ENCODE results near the gene GABRB2. TPM values are rescaled to one million over a fixed set of nuclear protein-coding genes. Genes with fewer than 3 reads are reported as not detected.

Gene GABRB2
- total and polyA plus RNA-seq, 2 experiments from 2014 or later, result not detected

- Histone ChIP-seq H3K4me2 (ENCODE audit: unreplicated experiment) (no peak overlapping the region), H3K36me3 (ENCODE audit: low read depth) (no peaks in the 10 kb centered on the region), H3K4me3 (no peak overlapping the region), H3K9me3 (ENCODE audit: low read depth) (no peaks in the 10 kb centered on the region), H4K20me1 (ENCODE audit: insufficient read depth) (no peaks in the 10 kb centered on the region), H3K9me2 (ENCODE audit: insufficient read depth) (no peaks in the 10 kb centered on the region), H3K9ac (no peak overlapping the region), H3K79me2 (ENCODE audit: insufficient read depth) (no peaks in the 10 kb centered on the region), H3K4me1 (ENCODE audit: insufficient read depth) (no peaks in the 10 kb centered on the region), H2AFZ (no peak overlapping the region), H3K27me3 (replicated peaks; ENCODE audit: insufficient read depth) (no peaks in the 10 kb centered on the region), H3K27ac (no peak overlapping the region), H3F3A (ENCODE audit: insufficient read depth) (no peaks in the 10 kb centered on the region)
- DNase-seq, result no peak
- WGBS, 2 experiments (ENCODE audit: low coverage in 1 of 2, low lambda C conversion rate in 2 of 2, missing lambda C conversion rate in 2 of 2), result 37 to 40% methylated on average over 4 of the region's 4 CpGs
- in situ Hi-C loops (cut with MboI), result no loop called here
- TF ChIP-seq EZH2 (IDR thresholded peaks at IDR 0.05; ENCODE audit: insufficient read depth, poor library complexity, severe bottlenecking), result no peak
- TF ChIP-seq EZH2phosphoT487 (IDR thresholded peaks at IDR 0.05; ENCODE audit: insufficient read depth, low read depth), result no peak
Observed at GRCh38 chr5:161397448-161397847, 149.1 kb downstream of the GABRB2 start.

GRCh38 chr5:161396171-161396570 is 150.4 kb downstream of the GABRB2 start:
- no peak overlapping the region for H3K9ac ChIP-seq
- no peaks in the 10 kb centered on the region for H3K4me1 ChIP-seq (ENCODE audit: insufficient read depth)
- no peak overlapping the region for H2AFZ ChIP-seq
- H4K20me1 ChIP-seq (ENCODE audit: insufficient read depth), result no peaks in the 10 kb centered on the region
- no peaks in the 10 kb centered on the region for H3K9me2 ChIP-seq (ENCODE audit: insufficient read depth)
- H3K79me2 ChIP-seq (ENCODE audit: insufficient read depth), result no peaks in the 10 kb centered on the region
- TF ChIP-seq EZH2 (IDR thresholded peaks at IDR 0.05; ENCODE audit: insufficient read depth, poor library complexity, severe bottlenecking) (no peak), EZH2phosphoT487 (IDR thresholded peaks at IDR 0.05; ENCODE audit: insufficient read depth, low read depth) (no peak)
- no peaks in the 10 kb centered on the region for H3K9me3 ChIP-seq (ENCODE audit: low read depth)
- H3K27ac ChIP-seq, result no peak overlapping the region
- in situ Hi-C loops (cut with MboI), result no loop called here
- H3K27me3 ChIP-seq (replicated peaks; ENCODE audit: insufficient read depth), result no peaks in the 10 kb centered on the region
- no peak overlapping the region for H3K4me3 ChIP-seq
- H3F3A ChIP-seq (ENCODE audit: insufficient read depth), result no peaks in the 10 kb centered on the region
- no peak for DNase-seq
- H3K4me2 ChIP-seq (ENCODE audit: unreplicated experiment), result no peak overlapping the region
- no peaks in the 10 kb centered on the region for H3K36me3 ChIP-seq (ENCODE audit: low read depth)
- WGBS, 2 experiments (ENCODE audit: low coverage in 1 of 2, low lambda C conversion rate in 2 of 2, missing lambda C conversion rate in 2 of 2), result 0 to 2% methylated on average over 3 of the region's 3 CpGs

- Histone ChIP-seq H3K4me3 (no peak overlapping the region), H3K36me3 (ENCODE audit: low read depth) (no peaks in the 10 kb centered on the region), H3K9ac (no peak overlapping the region), H3K9me3 (ENCODE audit: low read depth) (no peaks in the 10 kb centered on the region), H3K27ac (no peak overlapping the region), H2AFZ (no peak overlapping the region), H3K9me2 (ENCODE audit: insufficient read depth) (no peaks in the 10 kb centered on the region), H3K4me1 (ENCODE audit: insufficient read depth) (no peaks in the 10 kb centered on the region), H3F3A (ENCODE audit: insufficient read depth) (no peaks in the 10 kb centered on the region), H4K20me1 (ENCODE audit: insufficient read depth) (no peaks in the 10 kb centered on the region), H3K79me2 (ENCODE audit: insufficient read depth) (no peaks in the 10 kb centered on the region), H3K4me2 (ENCODE audit: unreplicated experiment) (no peak overlapping the region), H3K27me3 (replicated peaks; ENCODE audit: insufficient read depth) (no peaks in the 10 kb centered on the region)
- in situ Hi-C loops (cut with MboI), result no loop called here
- 10 to 17% methylated on average over 1 of the region's 1 CpG for WGBS, 2 experiments (ENCODE audit: low coverage in 1 of 2, low lambda C conversion rate in 2 of 2, missing lambda C conversion rate in 2 of 2)
- no peak for TF ChIP-seq EZH2phosphoT487 (IDR thresholded peaks at IDR 0.05; ENCODE audit: insufficient read depth, low read depth)
- TF ChIP-seq EZH2 (IDR thresholded peaks at IDR 0.05; ENCODE audit: insufficient read depth, poor library complexity, severe bottlenecking), result no peak
- no peak for DNase-seq
Observed at GRCh38 chr5:161391724-161392123, 154.8 kb downstream of the GABRB2 start.

- Histone ChIP-seq H3K27me3 (replicated peaks; ENCODE audit: insufficient read depth) (no peaks in the 10 kb centered on the region), H3K4me2 (ENCODE audit: unreplicated experiment) (no peak overlapping the region), H3F3A (ENCODE audit: insufficient read depth) (no peaks in the 10 kb centered on the region), H3K27ac (no peak overlapping the region), H3K36me3 (ENCODE audit: low read depth) (no peaks in the 10 kb centered on the region), H3K9me2 (ENCODE audit: insufficient read depth) (no peaks in the 10 kb centered on the region), H4K20me1 (ENCODE audit: insufficient read depth) (no peaks in the 10 kb centered on the region), H3K9me3 (ENCODE audit: low read depth) (no peaks in the 10 kb centered on the region), H3K4me3 (no peak overlapping the region), H2AFZ (no peak overlapping the region), H3K79me2 (ENCODE audit: insufficient read depth) (no peaks in the 10 kb centered on the region), H3K4me1 (ENCODE audit: insufficient read depth) (no peaks in the 10 kb centered on the region), H3K9ac (no peak overlapping the region)
- DNase-seq, result no peak
- TF ChIP-seq EZH2 (IDR thresholded peaks at IDR 0.05; ENCODE audit: insufficient read depth, poor library complexity, severe bottlenecking), result no peak
- no peak for TF ChIP-seq EZH2phosphoT487 (IDR thresholded peaks at IDR 0.05; ENCODE audit: insufficient read depth, low read depth)
- in situ Hi-C loops (cut with MboI), result no loop called here
- 19 to 24% methylated on average over 1 of the region's 1 CpG for WGBS, 2 experiments (ENCODE audit: low coverage in 1 of 2, low lambda C conversion rate in 2 of 2, missing lambda C conversion rate in 2 of 2)
Observed at GRCh38 chr5:161391016-161391415, 155.5 kb downstream of the GABRB2 start.

- Histone ChIP-seq H3K27me3 (replicated peaks; ENCODE audit: insufficient read depth) (no peaks in the 10 kb centered on the region), H3K4me1 (ENCODE audit: insufficient read depth) (no peaks in the 10 kb centered on the region), H3K79me2 (ENCODE audit: insufficient read depth) (no peaks in the 10 kb centered on the region), H3K36me3 (ENCODE audit: low read depth) (no peaks in the 10 kb centered on the region), H4K20me1 (ENCODE audit: insufficient read depth) (no peaks in the 10 kb centered on the region), H3K4me3 (no peak overlapping the region), H2AFZ (no peak overlapping the region), H3K9ac (no peak overlapping the region), H3K9me3 (ENCODE audit: low read depth) (no peaks in the 10 kb centered on the region), H3K27ac (no peak overlapping the region), H3F3A (ENCODE audit: insufficient read depth) (no peaks in the 10 kb centered on the region), H3K4me2 (ENCODE audit: unreplicated experiment) (no peak overlapping the region), H3K9me2 (ENCODE audit: insufficient read depth) (no peaks in the 10 kb centered on the region)
- TF ChIP-seq EZH2phosphoT487 (IDR thresholded peaks at IDR 0.05; ENCODE audit: insufficient read depth, low read depth), result no peak
- no peak for TF ChIP-seq EZH2 (IDR thresholded peaks at IDR 0.05; ENCODE audit: insufficient read depth, poor library complexity, severe bottlenecking)
- WGBS, 2 experiments (ENCODE audit: low coverage in 1 of 2, low lambda C conversion rate in 2 of 2, missing lambda C conversion rate in 2 of 2), result 64 to 75% methylated on average over 2 of the region's 2 CpGs
- in situ Hi-C loops (cut with MboI), result no loop called here
- no peak for DNase-seq
Observed at GRCh38 chr5:161387121-161387520, 159.4 kb downstream of the GABRB2 start.
